GM21723 (cell line): ENCODE measurements around the gene FAAP20.
A peak's percentile ranks its signal among the peaks of the same experiment; 100 is the strongest.

Experiments used
- ATAC-seq: cut with Tn5 transposase; IDR thresholded peaks from one replicate; pipeline ENCODE4 v1.9.1; 2021; ENCODE audit warnings: mild to moderate bottlenecking, moderate library complexity; ENCODE audit not compliant: unreplicated experiment

Gene FAAP20

DNA sequence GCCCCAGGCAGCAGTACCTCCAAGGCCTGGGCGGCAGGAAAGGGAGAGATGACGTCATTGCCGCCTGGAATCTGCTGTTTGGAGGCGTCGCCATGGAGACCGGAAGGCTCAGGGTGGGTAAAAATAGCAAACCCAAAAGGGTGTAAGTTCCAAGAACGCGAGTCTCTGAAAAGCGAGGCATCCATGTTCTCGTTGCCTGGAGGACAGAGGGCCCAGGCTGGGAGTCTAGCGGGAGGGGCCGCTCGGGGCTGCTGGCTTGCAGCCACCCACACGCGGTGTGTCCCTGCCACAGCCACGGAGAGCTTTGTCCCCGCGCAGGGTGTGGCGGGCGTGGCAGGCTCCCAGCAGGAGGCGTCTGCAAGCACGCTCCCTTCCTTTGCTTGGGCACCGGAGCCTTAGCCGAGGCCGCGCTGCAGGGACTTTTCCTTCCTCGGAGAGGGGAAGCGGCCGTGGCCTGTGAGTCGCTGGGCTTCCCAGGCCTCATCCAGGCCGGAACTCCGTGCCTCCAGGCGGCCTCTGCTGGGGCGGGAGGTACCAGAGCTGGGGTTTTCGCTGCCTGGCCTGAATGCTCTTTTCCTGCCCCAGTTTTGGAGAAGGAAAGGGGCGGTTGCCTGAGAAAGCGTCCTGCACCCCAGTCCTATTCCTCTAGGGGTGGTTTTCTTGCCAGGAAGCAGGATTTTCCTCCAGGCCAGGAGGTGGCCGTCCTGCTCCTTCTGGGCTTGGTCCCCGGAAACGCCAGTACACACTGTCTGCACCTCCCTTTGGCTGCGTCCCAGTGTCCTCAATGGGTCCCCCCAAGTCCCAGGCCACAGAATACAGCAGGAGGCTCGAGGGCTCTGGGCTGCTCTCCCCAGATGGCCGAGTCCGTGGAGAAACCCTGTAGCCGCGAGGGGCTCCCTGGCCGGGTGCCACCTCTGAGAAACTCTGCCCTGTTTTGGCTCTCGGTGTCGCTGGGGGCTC is 18.2 kb upstream of the FAAP20 start:
- ATAC-seq, result no peak

DNA sequence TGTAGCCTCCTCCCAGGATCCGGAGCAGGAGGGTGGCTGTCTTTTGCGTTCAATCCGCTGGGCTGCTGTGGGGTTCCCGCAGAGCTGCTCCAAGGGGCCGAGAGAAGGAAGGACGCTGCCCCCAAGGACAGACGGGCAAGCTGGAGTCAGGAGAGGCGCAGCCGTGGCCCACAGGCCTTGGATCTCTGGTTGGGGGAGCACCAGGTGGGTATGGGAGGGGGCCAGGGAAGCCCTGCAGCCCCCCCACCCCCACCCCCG is 17.6 kb upstream of the FAAP20 start:
- ATAC-seq, result no peak

DNA sequence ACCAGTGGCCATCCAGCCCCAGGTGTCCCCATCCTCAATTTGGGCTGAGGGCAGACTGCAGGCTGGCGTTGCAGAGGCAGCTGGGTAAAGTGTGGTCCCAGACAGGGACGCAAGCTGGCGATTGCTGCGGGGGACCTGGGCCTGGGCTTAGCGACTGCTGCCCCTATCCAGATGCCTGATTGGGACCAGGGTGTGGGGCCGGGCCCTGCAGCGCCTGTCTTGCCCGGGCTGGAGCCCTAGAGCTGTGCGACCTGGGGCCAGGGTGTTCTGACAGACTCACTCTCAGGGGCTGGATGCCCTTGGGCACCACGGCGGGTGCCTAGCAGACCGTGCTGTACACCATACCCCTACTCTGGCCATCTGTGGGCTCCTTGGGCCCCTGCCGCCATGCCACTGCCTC is 16.2 kb upstream of the FAAP20 start:
- ATAC-seq, result no peak

DNA sequence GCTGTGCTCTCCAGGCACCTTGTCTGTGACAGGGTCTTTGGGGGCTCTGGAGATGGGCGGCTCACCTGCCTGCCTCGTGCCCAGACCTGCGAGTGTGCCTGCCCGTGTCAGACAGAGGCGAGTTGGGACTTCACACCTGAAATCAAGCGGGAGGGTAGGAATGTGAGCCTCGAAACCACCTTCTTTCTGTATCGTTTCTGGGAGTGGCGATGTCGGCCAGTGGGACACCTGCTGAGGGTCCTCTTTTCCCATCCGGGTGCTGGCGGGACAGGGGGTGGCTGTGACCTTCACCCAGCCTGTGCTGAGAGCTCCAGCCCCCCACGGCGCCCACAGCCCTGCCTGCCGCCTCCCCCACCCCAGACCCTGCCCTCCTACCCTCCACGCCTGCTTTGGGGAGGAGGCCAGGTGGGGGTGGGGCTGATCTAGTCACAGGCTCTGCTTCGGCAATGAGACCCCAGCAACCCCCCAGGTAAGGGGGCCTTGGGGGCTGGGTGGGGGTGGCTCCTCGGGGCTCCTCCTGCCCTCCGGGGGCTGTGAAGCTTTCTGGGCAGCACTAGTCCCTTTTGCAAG is 15.6 kb upstream of the FAAP20 start:
- no peak for ATAC-seq

- no peak for ATAC-seq
Measured at GRCh38 chr1:2209400-2210083, 15.0 kb upstream of the FAAP20 start.

- no peak for ATAC-seq
Measured at GRCh38 chr1:2208309-2209239, 14.0 kb upstream of the FAAP20 start.

GRCh38 chr1:2206813-2207487 is 12.4 kb upstream of the FAAP20 start:
- ATAC-seq, result no peak

GRCh38 chr1:2205191-2205952 is 10.8 kb upstream of the FAAP20 start:
- ATAC-seq, result peak; percentile 50

- ATAC-seq, result no peak
Measured at GRCh38 chr1:2204415-2205190, 10.0 kb upstream of the FAAP20 start.

DNA sequence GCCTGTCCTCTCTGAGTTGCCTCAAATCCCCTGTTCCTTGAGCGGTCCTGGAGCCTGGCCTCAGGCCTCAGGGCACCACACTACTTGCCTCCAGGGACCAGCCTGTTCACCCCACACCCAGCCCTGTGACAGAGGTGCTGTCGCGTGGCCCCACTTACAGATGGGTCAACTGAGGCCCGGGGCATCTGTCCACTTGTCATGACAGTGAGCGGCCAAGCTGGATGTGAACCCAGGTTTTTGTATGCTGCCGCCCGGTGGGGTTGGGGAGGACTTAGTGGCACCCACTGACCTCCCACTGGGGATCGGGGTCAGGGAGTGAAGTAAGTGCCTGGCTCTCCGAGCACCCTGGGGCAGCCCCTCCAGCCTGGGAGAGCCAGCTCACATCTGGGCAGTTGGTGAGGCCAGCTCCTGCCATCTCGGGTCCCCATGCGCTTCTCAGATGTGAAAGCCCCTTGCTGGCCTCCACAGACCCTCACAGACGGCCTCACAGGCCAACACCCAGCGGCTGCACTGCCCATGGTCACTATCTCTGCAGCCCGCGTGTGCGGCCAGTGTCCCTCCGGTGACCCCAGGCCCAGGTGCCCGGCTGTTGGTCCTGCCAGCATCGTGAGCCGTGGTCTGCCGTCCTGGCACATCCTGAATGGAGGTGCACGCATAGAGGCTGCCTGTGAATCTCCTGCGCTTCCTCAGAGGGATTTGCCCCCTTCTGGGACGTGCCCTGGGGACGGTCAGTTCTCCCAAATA is 9.3 kb upstream of the FAAP20 start:
- no peak for ATAC-seq

GRCh38 chr1:2202843-2203601 is 8.4 kb upstream of the FAAP20 start:
- no peak for ATAC-seq

- no peak for ATAC-seq
Measured at GRCh38 chr1:2202008-2202575, 7.5 kb upstream of the FAAP20 start.

- ATAC-seq, result no peak
Measured at GRCh38 chr1:2201062-2201461, 6.5 kb upstream of the FAAP20 start.

GRCh38 chr1:2200308-2200943 is 5.9 kb upstream of the FAAP20 start:
- ATAC-seq, result no peak

DNA sequence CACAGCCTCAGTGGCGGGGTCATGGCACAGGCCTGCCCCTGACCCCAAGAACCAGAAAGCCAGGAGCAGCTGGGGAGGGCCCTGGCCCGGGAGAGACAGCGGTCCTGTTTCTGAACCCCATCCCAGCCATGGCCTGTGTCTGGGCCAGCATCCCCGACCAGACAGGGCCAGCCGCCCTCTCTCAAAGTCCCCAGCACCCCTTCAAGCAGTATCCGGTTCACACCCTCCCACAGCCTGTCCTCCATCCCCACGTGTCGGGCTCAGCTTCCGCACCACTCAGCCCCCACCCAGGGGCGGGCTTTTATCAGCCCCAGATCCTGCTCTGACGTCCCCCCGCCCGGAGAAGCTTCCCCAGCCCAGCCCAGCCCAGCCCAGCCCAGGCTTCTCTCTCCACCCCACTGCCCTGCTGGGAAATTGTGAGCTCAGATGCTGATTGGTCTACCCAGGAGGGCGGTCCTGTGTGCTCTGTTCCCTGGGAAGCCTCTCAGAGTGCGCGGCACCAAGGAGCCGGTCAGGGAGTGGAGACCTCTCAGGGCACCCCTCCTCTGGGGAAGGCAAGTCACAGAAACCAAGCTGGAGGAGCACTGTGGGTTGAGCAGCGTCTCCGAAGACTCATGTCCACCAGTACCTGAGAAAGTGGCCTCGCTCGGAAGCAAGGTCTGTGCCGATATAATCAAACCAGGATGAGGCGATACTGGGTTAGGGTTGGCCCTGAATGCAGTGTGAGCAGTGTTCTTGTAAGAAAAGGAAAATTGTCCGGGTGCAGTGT is 4.7 kb upstream of the FAAP20 start:
- ATAC-seq, result no peak

- no peak for ATAC-seq
Measured at GRCh38 chr1:2198571-2198970, 4.0 kb upstream of the FAAP20 start.
